H1 (cell line): ENCODE measurements around the gene PIGT. TPM values are rescaled to one million over a fixed set of nuclear protein-coding genes. Genes with fewer than 3 reads are reported as not detected.

Source experiments
- CTCF ChIA-PET: fragments of 300-600 bp; sonication (Branson Sonifier 250); formaldehyde crosslinking; loops from one replicate; lab custom pipeline; 2021; ENCODE audit not compliant: partially characterized antibody; lab: Charles Lee
- POLR2A ChIA-PET: fragments of 300-600 bp; sonication (Branson Sonifier 250); formaldehyde crosslinking; loops from one replicate; lab custom pipeline; 2021; ENCODE audit warnings: inconsistent platforms; ENCODE audit not compliant: partially characterized antibody; lab: Charles Lee
- DNase-seq, 2 experiments: peaks; one replicate each; pipeline versions ENCODE4 v3.0.0 to v3.0.0-alpha.2; 2010 to 2022; ENCODE audit warnings: low spot score in 2 of 2, low read depth in 1 of 2, mixed read lengths in 1 of 2
- FAIRE-seq: peaks from 2 replicates; lab custom pipeline; 2011; peaks lifted over from hg19 to GRCh38; lab: Jason Lieb, UNC
- H2AFZ ChIP-seq: 2 replicates; pipeline ENCODE4 v1.8.1; 2012; ENCODE audit warnings: low read length, inconsistent platforms
- H2AK5ac ChIP-seq: 2 replicates; pipeline ENCODE4 v1.6.1; 2013; ENCODE audit warnings: low read depth, low read length
- H2BK120ac ChIP-seq: replicated peaks from 2 replicates; pipeline ENCODE3; 2013; ENCODE audit warnings: low read depth, low read length, inconsistent platforms
- H2BK12ac ChIP-seq: 2 replicates; pipeline ENCODE4 v1.6.1; 2013; ENCODE audit warnings: low read depth, low read length
- H2BK15ac ChIP-seq: 2 replicates; pipeline ENCODE4 v1.6.1; 2013; ENCODE audit warnings: low read length
- H2BK20ac ChIP-seq: 2 replicates; pipeline ENCODE4 v1.6.1; 2013; ENCODE audit warnings: low read length
- H2BK5ac ChIP-seq: 2 replicates; pipeline ENCODE4 v1.6.1; 2013; ENCODE audit warnings: low read depth, low read length
- H3K14ac ChIP-seq: 2 replicates; pipeline ENCODE4 v1.6.1; 2013; ENCODE audit warnings: inconsistent platforms; ENCODE audit not compliant: insufficient read length
- H3K18ac ChIP-seq: 2 replicates; pipeline ENCODE4 v1.6.1; 2013; ENCODE audit warnings: low read length; ENCODE audit errors: extremely low read depth
- H3K23ac ChIP-seq: 2 replicates; pipeline ENCODE4 v1.6.1; 2013; ENCODE audit warnings: inconsistent platforms; ENCODE audit not compliant: insufficient read length
- H3K23me2 ChIP-seq: 2 replicates; pipeline ENCODE4 v1.6.1; 2013; ENCODE audit warnings: low read depth, low read length
- H3K27ac ChIP-seq: 2 replicates; pipeline ENCODE4 v1.6.1; 2011; ENCODE audit warnings: low read depth, low read length, inconsistent platforms
- H3K27me3 ChIP-seq, 4 experiments: replicated peaks in 1 of 4; 1 replicate in 1 of 4; 2 replicates in 3 of 4; pipeline versions ENCODE4 v1.6.1 to v1.8.1; 2011 to 2013; ENCODE audit warnings: low read length in 3 of 4, mild to moderate bottlenecking in 3 of 4, inconsistent platforms in 2 of 4, mixed read lengths in 2 of 4, moderate library complexity in 1 of 4; ENCODE audit not compliant: control insufficient read depth in 3 of 4, insufficient read depth in 3 of 4; ENCODE audit errors: extremely low read depth in 1 of 4
- H3K36me3 ChIP-seq, 4 experiments: 2 replicates each; pipeline versions ENCODE4 v1.6.1 to v1.8.1; 2011 to 2013; ENCODE audit warnings: mild to moderate bottlenecking in 4 of 4, low read length in 3 of 4, moderate library complexity in 2 of 4, control low read depth in 1 of 4, inconsistent platforms in 1 of 4; ENCODE audit not compliant: insufficient read depth in 4 of 4, control insufficient read depth in 2 of 4
- H3K4ac ChIP-seq: replicated peaks from 2 replicates; pipeline ENCODE3; 2013; ENCODE audit warnings: low read length, low read depth, mixed read lengths, inconsistent platforms; ENCODE audit not compliant: insufficient read length
- H3K4me1 ChIP-seq, 4 experiments: replicated peaks in 1 of 4; 1 replicate in 1 of 4; 2 replicates in 3 of 4; pipeline versions ENCODE4 v1.6.1 to v1.8.1; 2011 to 2013; ENCODE audit warnings: low read length in 3 of 4, inconsistent platforms in 2 of 4, mixed read lengths in 1 of 4; ENCODE audit not compliant: insufficient read depth in 4 of 4, control insufficient read depth in 3 of 4
- H3K4me2 ChIP-seq, 2 experiments: 2 replicates each; pipeline versions ENCODE4 v1.6.1 to v1.8.1; 2011 to 2013; ENCODE audit warnings: low read depth in 2 of 2, low read length in 2 of 2, control low read depth in 1 of 2, inconsistent platforms in 1 of 2, mild to moderate bottlenecking in 1 of 2; ENCODE audit not compliant: insufficient read depth in 1 of 2
- H3K4me3 ChIP-seq, 4 experiments: fragments of 200-600, 300-600 bp in 1 of 4; sonication (generic), shearing (Covaris generic), sonication (Bioruptor Twin) in 1 of 4; 2 replicates each; pipeline versions ENCODE4 v1.5.1 to v1.8.1; 2011 to 2016; ENCODE audit warnings: low read length in 4 of 4, low read depth in 3 of 4, control low read depth in 2 of 4, inconsistent platforms in 2 of 4, mild to moderate bottlenecking in 2 of 4, mixed read lengths in 1 of 4, moderate library complexity in 1 of 4; ENCODE audit not compliant: insufficient read depth in 2 of 4; ENCODE audit errors: extremely low read depth in 1 of 4
- H3K56ac ChIP-seq: replicated peaks from 2 replicates; pipeline ENCODE3; 2013; ENCODE audit warnings: low read depth, mild to moderate bottlenecking, mixed read lengths, low read length, inconsistent platforms; ENCODE audit not compliant: insufficient read length
- H3K79me1 ChIP-seq: 2 replicates; pipeline ENCODE4 v1.6.1; 2013; ENCODE audit warnings: low read depth, low read length, control low read depth
- H3K79me2 ChIP-seq, 2 experiments: 2 replicates each; pipeline versions ENCODE4 v1.6.1 to v1.8.1; 2012 to 2013; ENCODE audit warnings: low read length in 2 of 2, mild to moderate bottlenecking in 2 of 2, inconsistent platforms in 1 of 2; ENCODE audit not compliant: insufficient read depth in 2 of 2, control insufficient read depth in 1 of 2
- H3K9ac ChIP-seq, 4 experiments: replicated peaks in 1 of 4; 1 replicate in 1 of 4; 2 replicates in 3 of 4; pipeline versions ENCODE4 v1.6.1 to v1.8.1; 2011 to 2013; ENCODE audit warnings: low read depth in 3 of 4, low read length in 3 of 4, control low read depth in 2 of 4, mild to moderate bottlenecking in 2 of 4, moderate library complexity in 2 of 4, inconsistent platforms in 1 of 4; ENCODE audit errors: extremely low read depth in 1 of 4
- H3K9me3 ChIP-seq, 2 experiments: 2 replicates each; pipeline versions ENCODE4 v1.6.1 to v1.8.1; 2012 to 2013; ENCODE audit warnings: mild to moderate bottlenecking in 2 of 2, moderate library complexity in 2 of 2, control low read depth in 1 of 2, inconsistent platforms in 1 of 2, low read depth in 1 of 2, low read length in 1 of 2, mixed read lengths in 1 of 2; ENCODE audit not compliant: insufficient read depth in 2 of 2
- H4K20me1 ChIP-seq, 2 experiments: replicated peaks in 1 of 2; 2 replicates each; pipeline versions ENCODE3 to v1.8.1; 2011 to 2013; ENCODE audit warnings: inconsistent platforms in 2 of 2, low read length in 2 of 2, mild to moderate bottlenecking in 1 of 2; ENCODE audit not compliant: insufficient read depth in 2 of 2, control insufficient read depth in 1 of 2
- H4K5ac ChIP-seq: 2 replicates; pipeline ENCODE4 v1.6.1; 2013; ENCODE audit warnings: low read length, low read depth, mixed read lengths, inconsistent platforms; ENCODE audit not compliant: insufficient read length
- H4K8ac ChIP-seq: 2 replicates; pipeline ENCODE4 v1.8.0; 2013; ENCODE audit warnings: mild to moderate bottlenecking, moderate library complexity, low read length, inconsistent platforms; ENCODE audit not compliant: insufficient read depth; ENCODE audit errors: extremely low read depth
- H4K91ac ChIP-seq: replicated peaks from 2 replicates; pipeline ENCODE3; 2013; ENCODE audit warnings: low read length, mixed read lengths, inconsistent platforms; ENCODE audit not compliant: insufficient read length
- CHD2 ChIP-seq: IDR thresholded peaks from 2 replicates; pipeline ENCODE4 v1.6.1; 2012; ENCODE audit warnings: low read length, improper control_type of control experiment
- EGR1 ChIP-seq: IDR thresholded peaks from 2 replicates; pipeline ENCODE4 v1.6.1; 2011; ENCODE audit warnings: low read depth, low read length, borderline replicate concordance
- NANOG ChIP-seq: IDR thresholded peaks from 2 replicates; pipeline ENCODE4 v1.6.1; 2011; ENCODE audit warnings: low read length, low read depth, mild to moderate bottlenecking, inconsistent platforms; ENCODE audit not compliant: insufficient read depth, poor library complexity, severe bottlenecking
- PHF8 ChIP-seq: fragments of 200-600 bp; sonication (generic); conservative IDR thresholded peaks from 2 replicates; pipeline ENCODE4 v1.7.1; 2012; ENCODE audit warnings: low read depth, mild to moderate bottlenecking, inconsistent platforms, low read length, moderate library complexity
- POLR2A ChIP-seq, 2 experiments: IDR thresholded peaks; 1 replicate in 1 of 2; 2 replicates in 1 of 2; pipeline ENCODE4 v1.6.1; 2011; ENCODE audit warnings: low read depth in 2 of 2, low read length in 2 of 2, mild to moderate bottlenecking in 2 of 2; ENCODE audit errors: control extremely low read depth in 1 of 2
- SUZ12 ChIP-seq: fragments of 200-600 bp; sonication (generic); IDR thresholded peaks from 2 replicates; pipeline ENCODE4 v1.6.1; 2012; ENCODE audit warnings: mild to moderate bottlenecking, inconsistent platforms, low read length, moderate library complexity, mixed read lengths
- WGBS, 2 experiments: shearing (Covaris generic) in 1 of 2; methylation state at CpG; one replicate each; pipeline versions ENCODE4 v1.1.6 to v1.1.7; 2013 to 2015; ENCODE audit warnings: low lambda C conversion rate in 2 of 2, mixed read lengths in 2 of 2, inconsistent platforms in 1 of 2, low coverage in 1 of 2, missing lambda C conversion rate in 1 of 2; ENCODE audit not compliant: insufficient replicate concordance in 2 of 2, insufficient coverage in 1 of 2, insufficient read length in 1 of 2; ENCODE audit errors: extremely low coverage in 1 of 2, missing lambda C conversion rate in 1 of 2; 5-methylcytosine and 5-hydroxymethylcytosine counted together
- polyA plus RNA-seq, 7 experiments: library from polyadenylated mRNA; depleted of rRNA in 3 of 7; stranded (reverse) in 5 of 7; unstranded in 2 of 7; fragments of >200 nt in 5 of 7; fragments of 200-250 nt in 2 of 7; gene quantifications; 1 replicate in 5 of 7; 2 replicates in 1 of 7; 4 replicates in 1 of 7; pipeline versions ENCODE4 v1.2.1 to v1.2.3, GENCODE V29; 2011 to 2013; ENCODE audit warnings: missing spikeins in 2 of 7, mixed read lengths in 2 of 7
- total RNA-seq: library from RNA; stranded (reverse); fragmentation: NEBNext Ultra II Directional; extraction: Animal tissue kit (Norgen Biotek cat#: 25700); gene quantifications from 2 replicates; pipeline ENCODE4 v1.2.1, GENCODE V29; 2021
- TF ChIP-seq, protein P1 (sequence below): IDR thresholded peaks from 2 replicates; pipeline ENCODE4 v1.6.1; 2012; ENCODE audit warnings: inconsistent platforms
- TF ChIP-seq, protein P2 (sequence below), 3 experiments: IDR thresholded peaks; 1 replicate in 2 of 3; 2 replicates in 1 of 3; pipeline versions ENCODE4 v1.5.1 to v1.6.1; 2011; ENCODE audit warnings: low read length in 3 of 3, mild to moderate bottlenecking in 3 of 3, inconsistent platforms in 2 of 3, low read depth in 1 of 3, moderate library complexity in 1 of 3; ENCODE audit not compliant: insufficient read depth in 1 of 3; ENCODE audit errors: control extremely low read depth in 1 of 3

PIGT gene
- total and polyA plus RNA-seq, 2 of the 8 experiments (the other 6 are each of a cell fraction or from before 2014, with no cell fraction given): 66.0 to 89.7 TPM

DNA sequence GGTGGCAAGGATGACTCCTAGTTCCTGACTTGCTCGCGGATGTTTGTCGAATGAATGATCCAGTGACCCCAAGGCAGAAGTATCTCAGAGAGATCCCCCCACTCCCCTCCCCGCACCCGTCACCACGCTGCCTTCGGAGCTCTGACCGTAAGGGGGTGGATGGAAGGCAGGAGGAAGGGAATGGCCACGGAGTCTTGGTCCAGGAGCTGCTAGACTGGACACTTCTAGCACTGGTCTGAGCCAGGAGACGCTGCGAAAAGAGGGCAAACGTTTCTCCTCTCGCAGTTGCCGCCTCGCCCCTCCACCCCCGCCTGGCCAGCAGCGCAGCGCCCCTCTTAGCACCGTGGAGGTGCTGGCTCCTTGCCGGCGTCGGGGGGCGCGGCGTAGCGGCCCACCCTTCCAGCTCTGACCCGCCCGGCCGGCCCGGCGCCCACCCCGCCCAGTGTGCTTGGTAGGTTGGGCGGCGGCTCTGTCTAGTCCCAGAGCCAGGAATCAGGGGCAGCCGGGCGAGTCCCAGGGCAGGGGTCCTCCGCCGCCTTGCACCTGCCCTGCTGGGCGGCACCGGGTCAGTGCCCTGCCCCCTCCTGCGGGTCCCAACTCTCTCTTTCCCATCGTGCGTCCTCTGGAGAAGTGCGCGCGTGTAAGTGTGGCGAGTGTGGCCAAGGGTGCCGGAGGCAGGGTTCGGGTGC is 10.2 kb upstream of the PIGT start:
- Histone ChIP-seq H4K20me1 (peaks cover 4 to 5% of the 10 kb centered on the region in 2 experiments), H4K8ac (peak overlapping the region; percentile 93), H2BK20ac (no peak overlapping the region), H3K27ac (no peak overlapping the region), H3K9ac (peak overlapping the region; percentile 49 to 86 (median 83); a peak in 6 of 7 replicates), H3K23me2 (peaks cover 21% of the 10 kb centered on the region), H3K4me2 (peak overlapping the region; percentile 77 to 98), H4K5ac (peak overlapping the region; percentile 70), H2BK5ac (peak overlapping the region; percentile 60; the same call in 1 of the 2 replicates), H2BK15ac (no peak overlapping the region; the same call in 1 of the 2 replicates), H2AFZ (peak overlapping the region; percentile 92; the same call in 1 of the 2 replicates), H3K56ac (no peak overlapping the region), H3K36me3 (peaks cover 5 to 15% (median 11%) of the 10 kb centered on the region in 4 experiments), H2BK120ac (no peak overlapping the region), H2BK12ac (peak overlapping the region; percentile 80; the same call in 1 of the 2 replicates), H3K18ac (peak overlapping the region; percentile 95), H3K9me3 (peaks cover 7 to 9% of the 10 kb centered on the region in 2 experiments; a peak in 3 of 4 replicates), H4K91ac (peak overlapping the region; percentile 86), H3K79me2 (peaks cover 0 to 9% of the 10 kb centered on the region in 2 experiments; a peak in 1 of 4 replicates), H3K14ac (no peak overlapping the region), H3K79me1 (no peaks in the 10 kb centered on the region), H3K4ac (peak overlapping the region; percentile 65), H3K4me1 (peaks cover 0 to 8% (median 3%) of the 10 kb centered on the region in 4 experiments; a peak in 4 of 7 replicates), H3K27me3 (peaks cover 2 to 20% (median 10%) of the 10 kb centered on the region in 4 experiments; a peak in 6 of 7 replicates), H3K23ac (no peak overlapping the region), H2AK5ac (no peak overlapping the region), H3K4me3 (peak overlapping the region; percentile 82 to 86 (median 84))
- POLR2A ChIA-PET: interaction anchor here (0.6 to 5.7 kb wide), 11 partner anchors 11 to 90 kb away, joined by 3 to 71 read pairs (median 5); partner anchors contain the start of genes PIGT, SDC4 and SYS1
- WGBS, 2 experiments: 6% methylated on average over 23 of the region's 49 CpGs; no CpG with 5 or more reads in 1 of the 2 experiments
- DNase-seq (peak in 1 of 2 experiments; percentile 66), FAIRE-seq (no peak)
- CTCF ChIA-PET: interaction anchor here (0.9 to 12.6 kb wide), 5 partner anchors 14 to 86 kb away, joined by 3 to 127 read pairs (median 6); partner anchors contain the start of gene TP53TG5
- TF ChIP-seq SUZ12 (peak; percentile 42; the same call in 1 of the 2 replicates), CHD2 (no peak), POLR2A (IDR thresholded peaks at IDR 0.05; ENCODE audit: control extremely low read depth in 1 of 2, low read depth in 2 of 2, low read length in 2 of 2) (0 out of 3 replicates have a peak, but pooled peaks of 1 of the 2 experiments have one; percentile 9), NANOG (no peak), PHF8 (no peak), EGR1 (peak; percentile 19; the same call in 1 of the 2 replicates)
- TF ChIP-seq, protein P1, sequence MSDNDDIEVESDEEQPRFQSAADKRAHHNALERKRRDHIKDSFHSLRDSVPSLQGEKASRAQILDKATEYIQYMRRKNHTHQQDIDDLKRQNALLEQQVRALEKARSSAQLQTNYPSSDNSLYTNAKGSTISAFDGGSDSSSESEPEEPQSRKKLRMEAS: no peak
- TF ChIP-seq, protein P2, sequence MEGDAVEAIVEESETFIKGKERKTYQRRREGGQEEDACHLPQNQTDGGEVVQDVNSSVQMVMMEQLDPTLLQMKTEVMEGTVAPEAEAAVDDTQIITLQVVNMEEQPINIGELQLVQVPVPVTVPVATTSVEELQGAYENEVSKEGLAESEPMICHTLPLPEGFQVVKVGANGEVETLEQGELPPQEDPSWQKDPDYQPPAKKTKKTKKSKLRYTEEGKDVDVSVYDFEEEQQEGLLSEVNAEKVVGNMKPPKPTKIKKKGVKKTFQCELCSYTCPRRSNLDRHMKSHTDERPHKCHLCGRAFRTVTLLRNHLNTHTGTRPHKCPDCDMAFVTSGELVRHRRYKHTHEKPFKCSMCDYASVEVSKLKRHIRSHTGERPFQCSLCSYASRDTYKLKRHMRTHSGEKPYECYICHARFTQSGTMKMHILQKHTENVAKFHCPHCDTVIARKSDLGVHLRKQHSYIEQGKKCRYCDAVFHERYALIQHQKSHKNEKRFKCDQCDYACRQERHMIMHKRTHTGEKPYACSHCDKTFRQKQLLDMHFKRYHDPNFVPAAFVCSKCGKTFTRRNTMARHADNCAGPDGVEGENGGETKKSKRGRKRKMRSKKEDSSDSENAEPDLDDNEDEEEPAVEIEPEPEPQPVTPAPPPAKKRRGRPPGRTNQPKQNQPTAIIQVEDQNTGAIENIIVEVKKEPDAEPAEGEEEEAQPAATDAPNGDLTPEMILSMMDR (IDR thresholded peaks at IDR 0.05; ENCODE audit: control extremely low read depth in 1 of 3, insufficient read depth in 1 of 3, low read depth in 1 of 3, low read length in 3 of 3): peak in 1 of 3 experiments; percentile 2; a peak in 1 of 4 replicates
